Measurements from ENCODE around the gene MZT2B.
"Not testable (repeated sequence)": the region's sequence is repeated elsewhere in the genome, so short reads cannot be mapped to it uniquely, and the experiment has no call there.

MZT2B gene

DNA sequence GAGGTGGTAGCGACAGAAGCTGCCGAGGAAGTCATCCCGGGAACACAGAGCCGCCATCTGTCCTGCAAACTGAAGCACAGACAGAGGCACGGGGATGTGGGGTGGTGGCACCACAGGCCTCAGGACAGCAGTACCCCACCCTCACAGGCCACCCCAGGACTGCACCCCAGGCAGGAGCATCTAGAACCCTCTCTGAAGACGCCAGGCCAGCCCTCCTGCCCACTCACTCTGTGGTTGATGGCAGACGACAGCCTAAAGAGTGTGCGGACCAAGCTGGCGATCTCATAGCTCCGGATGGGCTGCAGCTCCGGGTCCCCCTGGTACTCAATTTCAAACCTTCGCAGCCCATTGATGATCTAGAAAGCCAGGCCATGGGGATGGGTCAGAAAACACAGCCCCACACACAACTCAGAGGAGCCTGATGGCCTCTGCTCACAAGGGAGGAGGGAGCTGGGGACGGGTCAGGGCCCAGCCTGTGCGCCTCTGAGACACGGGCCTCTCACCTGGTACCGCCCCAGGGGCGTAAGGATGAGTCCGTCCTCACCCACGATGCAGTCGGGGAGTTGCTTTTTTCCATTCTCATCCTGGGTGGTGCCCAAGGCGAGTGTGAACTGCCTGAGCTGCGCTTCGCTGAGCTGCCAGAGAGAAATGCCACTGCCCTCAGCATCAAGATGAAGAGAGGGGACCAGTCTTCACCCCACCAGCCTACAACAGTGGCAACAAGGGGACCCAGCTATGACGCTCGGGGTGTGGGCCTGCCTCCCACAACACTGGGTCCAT is 29.1 kb upstream of the MZT2B start:
- no peak for DNase-seq

DNA sequence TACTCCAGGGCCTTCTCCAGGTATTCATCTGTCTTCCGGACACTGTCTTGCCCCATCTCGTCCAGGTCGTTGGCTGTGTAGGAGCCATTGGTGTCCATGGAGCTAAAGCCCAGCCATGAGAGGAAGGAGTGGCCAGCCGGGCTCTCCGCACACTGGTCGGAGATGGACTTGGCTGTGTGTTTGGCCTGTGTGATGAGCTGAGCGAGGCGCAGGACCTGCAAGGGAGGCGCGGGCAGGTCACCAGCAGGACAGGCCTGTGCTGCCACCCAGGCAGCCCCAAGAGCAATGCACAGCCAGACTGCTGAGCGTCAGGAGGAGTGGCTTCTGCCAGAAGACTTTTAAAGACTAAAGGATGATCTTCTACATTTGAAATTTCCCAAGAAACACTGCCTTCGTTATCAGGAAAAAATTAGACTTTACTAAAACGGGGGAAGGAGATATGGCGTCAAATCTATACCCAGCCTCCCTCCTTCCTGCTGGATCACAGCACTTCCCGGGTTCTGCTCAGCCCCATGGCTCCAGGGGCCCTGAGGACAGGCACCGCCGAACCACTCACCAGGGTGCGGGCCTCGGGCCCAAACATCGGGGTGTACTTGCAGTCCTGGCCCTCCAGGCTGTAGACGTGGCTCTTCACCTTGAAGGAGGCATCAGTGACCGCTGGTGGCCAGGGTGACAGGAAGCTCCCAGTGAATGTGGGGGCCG is 28.2 kb upstream of the MZT2B start:
- not testable (repeated sequence) for DNase-seq

DNA sequence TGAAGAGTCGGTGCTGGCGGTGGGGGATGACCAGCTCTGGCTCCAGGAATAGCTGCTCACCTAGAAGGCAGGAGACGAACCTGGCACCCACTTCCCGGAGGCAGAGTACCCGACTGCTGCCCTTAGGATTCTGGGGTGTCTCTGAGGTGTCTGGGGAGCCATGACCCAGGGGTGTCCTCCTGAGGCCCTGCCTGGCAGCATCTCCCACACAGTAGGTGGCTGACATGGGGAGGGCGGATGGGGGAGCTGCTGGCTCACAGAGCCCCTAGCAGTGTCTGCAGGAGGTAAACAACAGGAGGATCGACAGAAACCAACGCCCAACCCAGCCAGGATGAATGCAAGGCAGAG is 27.7 kb upstream of the MZT2B start:
- not testable (repeated sequence) for DNase-seq

DNA sequence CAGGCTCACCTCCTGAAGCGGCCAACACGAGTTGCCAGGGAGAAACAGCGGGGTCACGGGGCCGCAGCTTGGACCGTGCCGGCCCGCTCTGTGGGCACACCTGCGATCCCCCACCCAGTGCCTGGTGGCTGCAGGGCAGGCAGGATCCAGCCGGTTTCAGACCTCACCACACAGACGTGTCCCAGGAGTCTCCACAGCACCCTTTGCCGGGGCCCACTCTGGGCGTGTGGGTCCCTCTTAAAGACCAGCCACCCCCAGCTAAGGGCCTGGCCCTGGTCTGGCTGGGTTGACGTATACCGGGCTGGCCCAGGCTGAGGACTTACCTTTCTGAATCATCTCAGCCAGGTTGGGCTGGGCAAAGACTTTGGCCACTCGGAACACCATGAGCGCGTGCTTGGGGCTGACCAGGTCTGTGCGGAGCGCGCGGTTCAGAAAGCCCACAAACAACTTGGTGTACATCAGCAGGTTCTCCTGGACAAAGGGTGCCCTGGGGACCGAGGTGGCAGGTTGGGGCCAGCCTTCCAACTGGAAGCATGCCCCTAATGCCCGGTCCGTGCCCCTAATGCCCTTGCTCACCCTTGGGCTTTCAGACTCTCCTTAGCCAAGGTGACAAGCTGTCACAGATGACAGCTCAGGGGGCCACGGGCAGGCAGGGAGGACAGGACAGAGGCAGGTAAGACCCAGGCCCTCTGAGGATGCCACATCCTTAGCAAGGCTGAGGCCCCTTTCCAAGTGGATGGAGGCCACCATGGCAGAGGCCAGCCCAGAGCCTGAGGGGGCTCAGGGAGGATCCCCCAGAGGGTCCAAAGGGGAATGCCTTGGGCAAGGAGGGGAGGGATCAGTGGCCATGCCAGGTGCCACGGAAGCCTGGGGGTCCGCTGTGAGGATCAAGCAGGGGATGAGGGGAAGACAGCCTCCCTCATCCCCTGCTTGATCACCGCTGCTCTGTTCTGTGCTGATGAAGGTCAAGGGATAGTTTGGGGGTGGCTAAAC is 27.0 kb upstream of the MZT2B start:
- DNase-seq = no peak

DNA sequence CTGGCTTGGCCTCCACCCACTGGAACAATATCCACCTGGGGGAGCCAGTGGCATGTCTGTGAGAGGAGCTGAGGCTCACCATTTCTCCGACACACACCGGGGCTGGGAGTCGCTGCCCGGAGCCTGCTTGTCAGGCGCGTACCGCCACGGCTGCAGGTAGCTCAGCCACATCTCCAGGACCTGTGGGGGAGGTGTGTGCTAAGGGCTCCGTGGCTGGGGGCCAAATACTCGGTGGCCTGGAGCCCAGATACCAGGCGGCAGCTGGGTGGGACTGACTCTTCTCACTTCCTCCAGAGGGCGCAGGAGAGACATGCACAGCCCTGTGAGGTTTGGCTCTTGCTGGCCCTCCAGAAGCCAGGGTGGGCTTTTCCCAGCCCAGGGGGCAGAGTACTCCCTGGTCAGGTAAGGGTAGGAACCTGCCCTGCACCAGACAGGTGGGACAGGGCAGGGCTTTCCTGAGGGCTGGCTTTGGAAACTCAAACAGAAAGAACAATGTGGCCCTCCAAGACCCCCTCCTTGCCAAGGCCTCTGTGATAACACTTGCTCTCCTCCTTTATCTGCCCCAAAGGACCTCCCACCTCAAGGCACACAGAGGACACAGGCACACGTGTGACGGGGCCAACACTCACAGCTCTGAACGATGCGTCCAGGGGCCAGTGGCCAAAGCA is 26.0 kb upstream of the MZT2B start:
- DNase-seq = peak; percentile 55

DNA sequence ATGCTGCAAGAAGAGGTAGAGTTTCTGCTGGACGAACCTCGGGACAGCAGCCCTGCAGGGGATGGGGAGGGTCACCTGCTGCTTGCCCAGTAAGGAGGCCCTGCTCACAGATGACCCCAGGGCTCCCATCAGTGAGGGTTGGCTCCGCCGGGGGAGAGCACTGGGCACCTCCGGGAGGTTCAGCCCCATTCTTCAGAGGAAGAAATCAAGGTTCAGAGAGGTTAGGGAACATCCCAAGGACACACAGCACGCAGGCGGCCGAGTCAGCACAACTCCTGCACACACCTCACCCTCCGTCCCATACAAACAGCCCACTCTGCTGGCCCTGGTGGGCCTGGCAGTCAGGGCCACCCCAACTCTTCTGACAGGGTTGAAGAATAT is 25.4 kb upstream of the MZT2B start:
- DNase-seq = no peak

DNA sequence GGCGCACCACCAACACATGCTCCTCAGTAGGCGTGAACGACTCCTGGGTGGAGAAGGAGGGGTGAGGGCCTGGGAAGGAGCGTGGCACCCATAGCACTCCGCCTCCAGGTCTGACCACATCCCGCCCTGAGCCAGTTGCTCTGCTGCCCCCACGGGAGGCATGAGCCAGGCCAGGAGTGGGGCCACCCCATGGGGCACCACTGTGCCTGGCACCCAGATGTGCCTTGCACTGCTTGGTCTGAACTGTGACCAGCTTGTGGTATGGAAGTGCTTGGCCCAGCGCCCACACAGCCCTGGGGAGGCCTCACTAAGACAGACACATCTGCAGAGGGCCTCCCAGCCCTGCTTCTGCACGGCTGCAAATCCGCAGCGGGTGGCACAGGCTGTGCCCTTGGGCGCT is 24.7 kb upstream of the MZT2B start:
- DNase-seq = peak; percentile 50

DNA sequence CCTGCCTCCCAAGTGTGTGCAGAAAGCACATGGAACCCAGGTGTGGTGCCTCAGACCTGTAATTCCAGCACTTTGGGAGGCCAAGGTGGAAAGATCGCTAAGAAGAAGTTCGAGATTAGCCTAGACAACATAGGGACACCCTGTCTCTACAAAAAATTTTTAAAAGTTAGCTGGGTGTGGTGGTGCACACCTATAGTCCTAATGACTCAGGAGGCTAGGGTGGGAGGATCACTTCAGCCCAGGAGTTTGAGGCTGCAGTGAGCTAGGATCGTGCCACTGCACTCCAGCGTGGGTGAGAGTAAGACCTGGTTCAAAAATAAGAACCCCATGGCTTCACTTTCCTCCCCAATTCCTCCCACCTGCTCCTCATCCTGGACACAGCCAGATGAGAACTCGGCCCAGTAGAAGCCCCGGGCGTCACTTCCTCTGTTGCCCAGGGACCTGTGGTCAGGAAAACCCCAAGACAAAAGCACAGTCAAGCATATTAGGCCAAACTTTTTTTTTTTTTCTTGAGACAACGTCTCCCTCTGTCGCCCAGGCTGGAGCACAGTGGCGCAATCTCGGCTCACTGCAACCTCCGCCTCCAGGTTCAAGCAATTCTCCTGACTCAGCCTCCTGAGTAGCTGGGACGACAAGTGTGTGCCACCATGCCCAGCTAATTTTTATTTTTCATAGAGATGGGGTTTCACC is 24.1 kb upstream of the MZT2B start:
- not testable (repeated sequence) for DNase-seq

DNA sequence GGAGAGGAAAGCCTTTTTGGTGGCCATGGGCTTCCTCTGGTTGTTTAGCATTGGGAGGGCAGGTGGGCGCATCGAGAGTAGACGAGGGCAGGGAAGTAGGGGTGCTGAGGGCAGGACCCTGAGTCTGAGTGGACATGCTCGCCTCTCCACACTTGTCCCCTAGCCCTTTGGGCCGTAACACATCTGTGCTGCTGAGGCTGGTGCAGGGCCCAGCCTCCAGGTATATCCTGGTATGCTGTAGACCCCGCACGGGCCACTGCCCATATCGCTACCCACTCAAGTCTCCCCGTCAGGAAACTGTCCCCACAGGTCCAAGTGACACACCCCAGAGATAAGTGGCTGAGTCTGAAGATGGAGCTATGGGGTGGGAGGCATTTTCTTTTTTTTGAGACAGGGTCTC is 23.4 kb upstream of the MZT2B start:
- no peak for DNase-seq

DNA sequence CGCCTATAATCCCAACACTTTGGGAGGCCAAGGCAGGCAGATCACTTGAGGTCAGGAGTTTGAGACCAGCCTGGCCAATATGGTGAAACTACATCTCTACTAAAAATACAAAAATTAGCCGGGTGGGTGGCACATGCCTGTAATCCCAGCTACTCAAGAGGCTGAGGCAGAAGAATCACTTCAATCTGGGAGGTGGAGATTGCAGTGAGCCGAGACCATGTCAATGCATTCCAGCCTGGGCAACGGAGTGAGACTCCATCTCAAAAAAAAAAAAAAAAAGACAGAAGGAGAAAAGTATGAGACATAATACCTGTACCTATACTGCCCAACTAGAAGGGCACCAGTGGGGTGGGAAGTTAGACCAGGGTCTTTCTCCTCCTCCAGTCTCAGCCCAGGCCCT is 22.7 kb upstream of the MZT2B start:
- not testable (repeated sequence) for DNase-seq

DNA sequence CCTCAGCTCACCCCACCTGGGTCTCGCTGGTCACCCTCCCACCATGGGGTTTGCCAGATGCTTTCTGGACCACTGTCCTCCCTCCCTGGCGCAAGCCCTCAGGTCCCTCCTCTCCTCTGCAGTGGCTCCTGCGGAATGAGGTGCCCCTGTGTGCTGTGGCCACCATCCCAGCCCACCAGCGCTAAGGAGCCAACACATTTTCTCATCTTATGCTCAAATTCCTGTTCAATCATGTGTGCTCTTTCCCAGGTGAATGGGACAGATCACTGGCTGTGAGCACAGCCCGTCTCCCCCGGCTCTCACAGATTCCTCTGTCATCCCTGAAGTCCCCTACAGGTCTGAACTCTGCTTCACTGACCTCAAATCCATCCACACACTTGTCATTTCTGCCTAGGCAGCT is 21.9 kb upstream of the MZT2B start:
- DNase-seq = no peak

DNA sequence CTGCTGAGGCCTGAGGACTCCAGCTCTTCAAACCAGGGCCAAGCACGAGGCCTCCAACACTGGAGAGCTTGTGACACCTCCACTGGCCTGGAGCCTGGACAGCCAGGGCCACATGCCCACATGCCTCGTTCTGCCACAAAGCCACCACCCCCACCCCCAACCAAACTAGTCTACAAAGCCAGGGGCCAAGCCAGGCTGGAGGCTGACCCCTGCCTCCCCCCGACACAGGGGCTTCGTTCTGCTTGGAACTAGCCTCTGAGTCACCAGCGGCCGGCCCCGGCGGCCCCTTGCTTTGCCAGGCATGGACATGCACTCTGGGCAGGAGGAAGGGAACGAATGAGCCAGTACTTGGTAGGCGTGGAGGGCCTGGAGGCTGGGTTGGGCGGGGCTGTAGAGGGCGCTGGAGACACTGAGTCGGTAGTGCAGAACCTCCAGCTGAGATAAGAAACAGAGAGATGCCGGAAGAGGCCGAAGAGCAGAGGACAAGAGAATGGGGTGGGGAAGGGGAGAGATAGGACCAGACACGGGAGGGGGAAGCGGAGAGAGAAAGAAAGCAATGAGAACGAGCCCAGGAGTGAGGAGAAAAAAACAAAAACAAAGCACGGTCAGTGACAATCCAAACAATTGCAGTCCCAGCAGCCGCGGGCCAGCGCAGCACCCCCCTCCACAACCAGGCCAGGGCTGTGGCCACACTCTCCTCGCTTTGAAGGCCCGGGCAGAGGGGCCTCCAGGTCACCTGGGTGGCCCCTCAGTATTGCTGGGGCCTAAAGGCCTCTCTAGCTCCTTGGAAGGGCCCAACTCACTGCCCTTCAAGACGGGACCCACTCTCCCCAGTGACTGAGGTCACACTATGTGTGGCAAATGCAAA is 21.0 kb upstream of the MZT2B start:
- DNase-seq = not testable (repeated sequence)

DNA sequence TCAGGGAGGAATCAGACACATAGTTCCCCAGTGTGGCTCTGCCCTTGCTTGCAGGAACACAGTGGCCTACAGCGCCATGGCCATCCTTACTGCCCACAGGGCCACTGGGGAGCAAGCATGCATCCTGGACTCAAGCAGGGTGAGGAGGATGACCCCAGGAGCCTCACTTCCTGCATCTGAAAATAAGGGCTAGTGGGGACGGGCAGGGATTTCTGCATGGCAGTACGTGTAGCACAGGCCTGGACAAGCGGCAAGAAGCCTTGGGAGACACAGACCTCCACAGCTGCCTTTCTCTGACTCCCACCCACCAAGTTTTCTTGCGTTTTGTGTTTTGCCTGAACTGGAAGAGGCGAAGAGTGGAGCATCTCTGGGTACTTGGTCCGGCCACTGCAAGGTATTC is 19.6 kb upstream of the MZT2B start:
- not testable (repeated sequence) for DNase-seq

DNA sequence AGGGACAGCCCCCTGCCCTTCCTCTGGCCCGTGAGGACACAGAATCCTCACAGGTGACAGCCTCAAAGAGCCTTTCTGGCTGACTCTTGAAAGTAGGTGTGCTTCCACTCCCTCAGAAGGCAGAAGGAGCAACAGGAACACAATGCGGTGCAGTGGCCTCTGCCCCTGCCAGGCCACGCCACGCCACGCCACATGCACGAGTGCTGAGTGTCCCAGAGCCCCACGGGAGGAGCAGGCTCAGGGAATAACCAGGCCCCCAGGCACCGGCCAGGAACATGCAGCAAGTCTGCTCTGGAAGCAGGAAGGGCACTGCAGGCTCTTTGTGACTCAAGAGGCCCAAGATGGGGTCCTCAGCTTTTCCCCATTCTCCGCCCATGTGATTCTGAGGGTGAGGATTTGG is 19.1 kb upstream of the MZT2B start:
- no peak for DNase-seq

DNA sequence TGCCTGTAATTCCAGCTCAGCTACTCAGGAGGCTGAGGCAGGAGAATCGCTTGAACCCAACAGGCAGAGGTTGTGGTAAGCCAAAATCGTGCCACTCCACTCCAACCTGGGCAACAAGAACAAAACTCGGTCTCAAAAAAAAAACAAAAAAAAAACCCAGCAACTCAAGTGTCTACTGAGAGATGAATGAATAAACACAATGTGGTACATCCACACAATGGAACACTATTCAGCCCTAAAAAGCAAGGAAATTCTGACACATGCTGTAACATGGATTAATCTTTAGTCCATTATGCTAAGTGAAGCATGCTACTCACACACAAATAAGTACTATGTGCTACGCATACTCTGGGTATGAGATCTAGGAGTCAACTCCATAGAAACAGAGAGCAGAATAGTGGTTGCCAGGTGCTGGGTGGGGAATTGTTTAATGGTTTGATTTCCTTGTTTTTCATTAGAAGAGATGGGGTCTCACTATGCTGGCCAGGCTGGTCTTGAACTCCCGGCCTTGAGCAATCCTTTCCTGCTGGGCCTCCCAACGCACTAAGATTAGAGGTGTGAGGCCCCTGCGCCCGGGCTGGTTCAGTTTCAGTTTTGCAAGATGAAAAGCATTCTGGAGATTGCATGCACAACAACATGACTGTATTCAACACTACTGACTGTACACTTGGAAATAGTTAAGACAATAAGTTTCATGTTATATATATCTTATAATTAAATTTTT is 16.6 kb upstream of the MZT2B start:
- no peak for DNase-seq

DNA sequence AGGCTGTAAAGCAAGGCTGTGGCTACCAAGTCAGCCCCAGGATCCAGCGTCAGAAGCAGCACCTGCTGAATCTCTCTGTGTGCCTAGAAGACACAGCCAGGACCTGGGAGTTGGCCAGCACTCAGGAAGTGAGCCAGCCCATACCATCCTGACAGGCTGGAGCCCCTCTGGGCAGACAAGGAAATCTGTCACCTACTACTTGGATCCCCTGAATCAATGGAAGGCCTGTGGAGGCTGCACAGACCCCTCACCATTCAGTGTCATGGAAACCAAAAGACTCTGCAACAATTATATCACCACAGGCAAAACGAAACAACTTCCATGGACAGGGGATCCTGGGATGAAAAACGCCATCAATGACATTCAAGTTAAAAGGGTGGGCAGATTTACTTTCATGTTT is 15.5 kb upstream of the MZT2B start:
- DNase-seq = not testable (repeated sequence)

DNA sequence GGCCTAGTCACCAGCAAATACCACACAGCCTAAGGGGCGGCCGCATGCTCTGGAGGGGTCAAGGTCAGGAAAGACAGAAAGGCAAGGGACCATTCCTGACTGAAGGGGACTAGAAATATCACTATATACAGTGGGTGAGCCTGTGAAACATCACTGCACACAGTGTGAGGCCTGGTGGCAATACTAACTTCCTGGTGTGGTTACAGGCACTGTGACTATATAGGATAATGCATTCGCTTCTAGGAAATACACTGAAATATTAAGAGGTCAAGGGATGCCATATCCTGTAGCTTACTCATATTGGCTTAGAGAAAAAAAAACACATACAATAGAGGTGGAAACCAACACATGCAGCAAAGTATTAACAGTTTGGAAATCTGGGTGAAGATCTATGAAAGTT is 12.9 kb upstream of the MZT2B start:
- DNase-seq = not testable (repeated sequence)

DNA sequence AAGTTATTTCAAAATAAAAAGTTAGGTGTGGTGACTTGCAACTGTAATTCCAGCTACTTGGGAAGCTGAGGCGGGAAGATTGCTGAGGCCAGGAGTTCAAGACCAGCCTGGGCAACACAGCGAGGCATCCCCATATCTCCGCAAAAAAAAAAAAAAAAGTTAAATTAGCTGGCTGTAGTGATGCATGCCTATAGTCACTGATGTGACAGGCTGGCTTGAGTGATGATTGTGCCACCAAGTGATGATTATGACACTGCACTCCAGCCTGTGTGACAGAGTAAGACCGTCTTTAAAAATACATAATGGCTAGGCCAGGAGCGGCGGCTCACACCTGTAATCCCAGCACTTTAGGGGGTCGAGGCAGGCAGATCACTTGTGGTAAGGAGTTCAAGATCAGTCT is 12.2 kb upstream of the MZT2B start:
- DNase-seq = no peak

DNA sequence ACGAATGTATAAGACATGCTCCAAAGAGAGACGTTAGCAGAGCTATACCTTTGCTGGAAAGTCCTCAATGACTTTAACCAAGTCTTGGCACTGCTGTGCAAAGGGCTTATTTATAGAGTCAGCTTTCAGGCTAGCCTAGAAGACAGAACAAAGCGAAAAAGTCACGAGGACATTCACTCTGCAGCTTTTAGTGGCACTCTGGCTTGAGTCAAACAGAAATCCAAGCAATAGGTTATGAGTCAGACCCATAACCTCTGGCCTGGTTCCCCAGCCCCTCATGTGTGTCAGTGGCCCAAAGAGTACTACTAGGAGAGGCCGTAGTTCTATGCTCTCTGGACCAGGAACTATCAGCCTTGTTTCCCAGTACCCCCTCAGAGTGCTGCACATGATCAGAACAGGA is 7.2 kb upstream of the MZT2B start:
- DNase-seq = not testable (repeated sequence)

Measured in NCI-H345 (cell line).